Measurements from ENCODE around the gene PRR15.
"Not testable (repeated sequence)": the region's sequence is repeated elsewhere in the genome, so short reads cannot be mapped to it uniquely, and the experiment has no call there.

PRR15 gene

GRCh38 chr7:29563590-29564495, at the start of gene PRR15:
Gene PRR15 (plus strand): TSS chr7:29563835. CDS start chr7:29566330, 2,495 bp downstream.
- no peak for DNase-seq

GRCh38 chr7:29516491-29516890, 47.1 kb upstream of the PRR15 start:
- no peak for DNase-seq

GRCh38 chr7:29518616-29519015, 45.0 kb upstream of the PRR15 start:
- DNase-seq: no peak

- DNase-seq: no peak
These were observed 39.9 kb upstream of the PRR15 start for GRCh38 chr7:29523728-29524127.

GRCh38 chr7:29527505-29528108, 36.0 kb upstream of the PRR15 start:
- DNase-seq: no peak

GRCh38 chr7:29528526-29528925, 35.1 kb upstream of the PRR15 start:
- DNase-seq: not testable (repeated sequence)

GRCh38 chr7:29538389-29538788, 25.2 kb upstream of the PRR15 start:
- no peak for DNase-seq

- DNase-seq: no peak
These were observed 24.2 kb upstream of the PRR15 start for GRCh38 chr7:29539471-29539870.

- DNase-seq: no peak
These were observed 16.2 kb upstream of the PRR15 start for GRCh38 chr7:29547421-29547820.

- no peak for DNase-seq
These were observed 14.8 kb upstream of the PRR15 start for GRCh38 chr7:29548823-29549222.

- DNase-seq: no peak
These were observed 11.2 kb upstream of the PRR15 start for GRCh38 chr7:29552392-29552791.

- no peak for DNase-seq
These were observed 8.6 kb upstream of the PRR15 start for GRCh38 chr7:29555061-29555460.

- no peak for DNase-seq
These were observed 7.0 kb upstream of the PRR15 start for GRCh38 chr7:29556405-29557195.

GRCh38 chr7:29557954-29558353, 5.7 kb upstream of the PRR15 start:
- no peak for DNase-seq

- DNase-seq: no peak
These were observed 2.4 kb upstream of the PRR15 start for GRCh38 chr7:29561271-29561670.

GRCh38 chr7:29562307-29562706, 1.3 kb upstream of the PRR15 start:
- DNase-seq: no peak

- no peak for DNase-seq
These were observed 1.0 kb downstream of the PRR15 start for GRCh38 chr7:29564496-29565223.

GRCh38 chr7:29565224-29565630, 1.6 kb downstream of the PRR15 start:
- no peak for DNase-seq

- no peak for DNase-seq
These were observed 2.0 kb downstream of the PRR15 start for GRCh38 chr7:29565634-29565981.

- no peak for DNase-seq
These were observed 2.5 kb downstream of the PRR15 start for GRCh38 chr7:29565982-29566746.

GRCh38 chr7:29567174-29567573, 3.5 kb downstream of the PRR15 start:
- no peak for DNase-seq

GRCh38 chr7:29569648-29570047, 6.0 kb downstream of the PRR15 start:
- DNase-seq: no peak
